GM18951 (cell line): Measurements from ENCODE around the gene PTPRS.

Experiments used
- POLR2A ChIP-seq: IDR thresholded peaks from 4 replicates; pipeline ENCODE4 v1.6.1; 2011; ENCODE audit warnings: mild to moderate bottlenecking; ENCODE audit not compliant: insufficient read length, insufficient read depth; ENCODE audit errors: extremely low read depth
- in situ Hi-C: fragments of 300-500 bp; cut with MboI; formaldehyde crosslinking; loops from one replicate; pipeline ENCODE4 v1.12.0; 2022; ENCODE audit warnings: low sequenced_read_pairs, mixed read lengths, inconsistent platforms; ENCODE audit not compliant: unreplicated experiment

Gene PTPRS

DNA sequence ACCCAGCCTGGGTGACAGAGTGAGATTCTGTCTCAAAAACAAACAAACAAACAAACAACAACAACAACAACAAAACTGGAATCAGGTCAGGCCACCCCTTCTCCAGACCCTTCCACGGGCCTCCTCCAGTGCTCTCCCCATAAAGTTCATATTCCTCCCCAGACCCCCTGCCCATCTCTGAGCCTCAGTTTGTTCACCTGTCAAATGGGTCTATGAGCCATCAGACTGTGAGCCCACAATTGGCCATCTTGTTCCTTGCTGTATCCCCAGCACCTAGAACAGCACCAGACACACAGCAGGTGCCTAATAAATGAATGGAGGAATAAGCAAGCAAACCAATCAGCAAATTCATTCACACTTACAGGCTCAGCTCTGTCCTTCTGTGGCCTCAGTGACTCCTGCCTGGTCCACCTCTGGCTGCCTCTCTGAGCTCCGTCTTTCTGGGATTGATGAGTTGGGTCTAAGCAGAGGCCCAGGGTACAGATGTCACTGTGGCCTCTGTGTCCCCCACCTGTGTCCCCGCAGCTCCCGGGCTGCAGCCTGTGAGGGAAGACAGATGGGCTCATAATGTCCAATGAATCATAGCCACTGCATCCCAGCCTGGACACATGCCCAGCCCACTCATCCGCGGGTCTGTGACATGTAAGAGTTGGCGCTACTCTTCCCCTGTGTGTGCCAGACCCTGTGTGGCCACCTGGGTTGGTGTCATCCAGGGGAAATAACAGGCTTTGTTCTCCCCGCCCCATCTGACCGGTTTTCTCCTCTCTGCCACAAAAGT, 19.6 kb upstream of the PTPRS start:
- in situ Hi-C loops: no loop called here
- TF ChIP-seq POLR2A: no peak

DNA sequence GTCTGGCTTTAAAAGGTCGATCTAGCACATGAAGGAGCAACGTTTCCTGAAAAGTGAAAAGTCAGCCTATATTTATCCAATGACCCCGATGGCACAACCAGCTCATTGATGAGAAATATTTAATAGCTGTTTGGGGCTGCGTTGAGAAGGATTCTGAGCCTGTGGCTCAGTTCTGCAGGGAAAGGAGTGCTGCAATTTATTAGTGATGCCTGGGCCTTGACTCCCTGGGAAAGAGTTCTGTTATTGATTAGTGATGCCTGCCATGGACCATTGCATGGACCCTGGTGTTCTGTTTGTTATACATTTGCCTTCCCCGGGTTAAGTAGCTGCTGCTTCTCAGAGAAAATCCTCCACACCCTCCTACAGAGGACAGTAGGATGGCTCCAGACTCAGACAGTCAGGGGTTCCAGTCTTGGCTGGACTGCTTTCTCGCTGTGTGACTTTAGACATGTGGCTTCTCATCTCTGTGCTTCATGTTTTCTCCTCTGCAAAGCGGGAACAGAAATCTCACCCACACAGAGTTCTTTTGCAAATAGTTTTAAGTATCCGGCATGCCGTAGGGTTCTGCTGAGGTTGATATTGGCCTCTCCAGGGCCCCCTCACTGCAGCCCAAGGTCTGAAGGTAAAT, 17.7 kb upstream of the PTPRS start:
- in situ Hi-C loops: no loop called here
- no peak for TF ChIP-seq POLR2A

DNA sequence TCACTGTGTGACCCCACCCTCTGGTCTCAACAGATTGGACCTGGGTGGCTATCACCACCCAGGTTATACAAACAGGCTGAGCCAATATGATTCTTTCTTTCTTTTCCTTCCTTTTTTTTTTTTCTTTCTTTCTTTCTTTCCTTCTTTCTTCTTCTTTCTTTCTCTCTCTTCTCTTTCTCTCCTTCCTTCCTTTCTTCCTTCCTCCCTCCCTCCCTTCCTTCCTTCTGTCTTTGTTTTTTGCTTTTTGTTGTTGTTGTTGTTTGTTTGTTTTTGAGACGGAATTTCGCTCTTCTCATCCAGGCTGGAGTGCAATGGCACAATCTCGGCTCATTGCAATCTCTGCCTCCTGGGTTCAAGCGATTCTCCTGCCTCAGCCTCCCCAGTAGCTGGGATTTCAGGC, 17.0 kb upstream of the PTPRS start:
- in situ Hi-C loops: no loop called here
- no peak for TF ChIP-seq POLR2A

DNA sequence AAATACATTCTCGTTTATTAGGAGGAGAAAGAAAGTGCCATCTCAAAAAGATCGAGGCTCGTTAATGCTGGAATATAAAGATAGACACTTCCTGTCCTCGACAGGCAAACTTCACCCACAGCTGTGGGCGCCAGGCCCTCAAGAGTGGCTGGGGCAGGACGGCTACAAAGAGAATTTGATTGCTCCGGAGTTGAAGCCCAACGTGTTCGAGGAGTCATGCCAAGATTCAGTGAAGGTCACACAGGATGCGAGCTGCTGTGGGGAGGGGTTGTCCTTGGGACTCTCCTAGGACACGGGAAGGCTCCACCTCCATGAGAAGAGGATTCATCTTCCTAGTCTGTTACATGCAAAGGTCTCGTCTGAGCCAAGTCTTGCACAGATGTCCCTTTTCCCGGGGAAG, 16.3 kb upstream of the PTPRS start:
- in situ Hi-C loops: no loop called here
- TF ChIP-seq POLR2A: no peak

DNA sequence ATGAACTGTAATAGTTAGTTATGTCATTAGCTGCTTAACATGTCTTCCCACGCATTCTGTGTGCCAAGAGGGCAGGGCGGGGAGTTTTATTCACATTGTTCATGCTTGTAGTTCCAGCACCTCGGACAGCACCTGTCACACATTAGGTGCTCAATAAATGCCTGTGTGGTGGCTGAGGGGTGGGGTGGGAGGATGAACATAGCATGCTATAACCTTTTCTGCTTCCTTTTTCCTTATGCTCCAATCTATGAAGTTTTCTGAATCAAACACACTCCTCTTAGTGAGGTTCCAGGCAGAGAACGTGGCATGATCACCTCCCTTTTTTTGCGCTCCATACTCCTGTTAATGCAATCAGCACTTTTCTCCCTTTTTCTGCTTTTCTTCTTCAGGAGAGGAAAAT, 15.8 kb upstream of the PTPRS start:
- no peak for TF ChIP-seq POLR2A
- in situ Hi-C loops: no loop called here

DNA sequence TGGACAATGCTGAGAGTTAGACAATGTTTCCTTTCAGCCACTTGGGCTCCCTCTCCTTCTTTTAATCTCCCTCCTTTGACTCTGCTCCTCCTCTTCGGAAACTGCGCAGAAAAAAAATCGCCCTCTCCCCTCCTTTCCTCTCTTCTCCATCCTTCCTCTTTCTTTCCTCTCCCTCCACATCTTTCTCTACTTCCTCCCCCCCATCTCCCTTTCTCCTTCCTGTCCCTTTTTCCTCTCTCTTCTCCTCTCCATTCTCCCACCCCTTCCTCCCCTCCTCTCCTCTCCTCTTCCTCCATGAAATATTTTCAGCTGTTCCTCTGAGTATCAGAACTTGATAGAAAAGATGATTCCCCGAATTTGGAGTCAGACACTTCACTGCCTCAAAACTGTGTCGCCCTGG, 15.1 kb upstream of the PTPRS start:
- in situ Hi-C loops: no loop called here

DNA sequence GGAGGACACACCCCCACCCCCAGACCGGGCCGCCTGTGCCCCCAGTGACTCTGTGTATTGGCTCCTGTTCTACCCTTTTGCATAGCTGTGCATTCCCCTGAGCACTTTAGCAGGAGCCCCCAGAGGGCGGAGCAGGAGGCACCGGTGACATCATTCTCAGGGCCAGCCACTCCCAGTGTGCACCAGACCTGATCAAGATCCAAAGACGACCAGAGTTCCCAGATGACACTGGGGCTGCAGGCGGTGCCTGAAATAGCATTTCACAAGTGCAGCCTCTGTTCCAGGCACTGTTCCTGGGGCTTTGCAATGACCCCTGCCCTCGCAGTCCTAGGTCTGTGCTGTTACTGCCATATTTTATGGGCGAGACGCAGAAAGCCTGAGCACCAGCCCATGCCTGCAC, 14.5 kb upstream of the PTPRS start:
- no peak for TF ChIP-seq POLR2A
- in situ Hi-C loops: no loop called here

More for the DNA sequence above, 15.1 kb upstream of the PTPRS start:
- TF ChIP-seq POLR2A: no peak

DNA sequence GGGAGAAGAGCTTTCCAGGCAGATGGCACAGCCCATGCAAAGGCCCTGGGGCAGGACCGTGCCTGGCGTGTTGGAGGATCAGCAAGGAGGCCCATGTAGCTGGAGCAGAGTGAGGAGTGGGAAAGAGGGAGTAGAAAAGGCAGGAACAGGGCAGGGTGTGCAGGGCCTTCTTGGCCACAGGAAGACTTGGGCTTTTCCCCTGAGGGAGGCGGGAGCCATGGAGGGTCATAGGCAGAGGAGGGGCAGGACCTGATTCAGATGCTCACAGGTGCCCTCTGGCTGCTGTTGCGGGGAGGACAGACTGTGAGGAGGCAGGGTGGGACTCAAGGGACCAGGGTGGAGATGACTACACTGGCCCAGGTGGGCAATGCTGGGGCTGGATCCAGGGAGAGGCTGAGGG, 13.8 kb upstream of the PTPRS start:
- in situ Hi-C loops: no loop called here
- TF ChIP-seq POLR2A: no peak

DNA sequence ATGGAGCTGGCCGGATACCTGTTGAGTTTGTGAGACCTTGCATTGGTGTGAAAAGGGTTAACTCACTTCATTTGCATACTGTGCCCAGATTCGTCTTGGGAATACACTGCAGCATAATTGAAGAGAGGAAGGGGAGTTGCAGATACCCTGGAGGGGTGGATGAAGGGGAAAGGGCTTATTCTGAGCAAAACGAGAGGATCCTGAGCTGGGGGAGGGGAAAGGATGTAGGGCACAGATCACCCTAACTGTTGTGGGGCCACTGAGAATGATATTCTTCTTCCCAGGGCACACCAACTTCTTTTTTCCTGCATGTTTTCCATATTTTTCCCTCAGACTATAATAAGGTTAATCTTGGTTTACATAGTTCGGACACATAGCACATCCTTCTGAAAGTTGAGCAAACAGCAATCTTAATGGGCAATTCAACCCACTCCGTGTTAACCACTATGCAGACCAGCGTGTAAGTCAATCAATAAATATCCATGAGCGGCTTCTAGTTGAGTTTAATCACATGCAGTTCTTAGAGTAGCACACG, 11.7 kb upstream of the PTPRS start:
- in situ Hi-C loops: no loop called here

DNA sequence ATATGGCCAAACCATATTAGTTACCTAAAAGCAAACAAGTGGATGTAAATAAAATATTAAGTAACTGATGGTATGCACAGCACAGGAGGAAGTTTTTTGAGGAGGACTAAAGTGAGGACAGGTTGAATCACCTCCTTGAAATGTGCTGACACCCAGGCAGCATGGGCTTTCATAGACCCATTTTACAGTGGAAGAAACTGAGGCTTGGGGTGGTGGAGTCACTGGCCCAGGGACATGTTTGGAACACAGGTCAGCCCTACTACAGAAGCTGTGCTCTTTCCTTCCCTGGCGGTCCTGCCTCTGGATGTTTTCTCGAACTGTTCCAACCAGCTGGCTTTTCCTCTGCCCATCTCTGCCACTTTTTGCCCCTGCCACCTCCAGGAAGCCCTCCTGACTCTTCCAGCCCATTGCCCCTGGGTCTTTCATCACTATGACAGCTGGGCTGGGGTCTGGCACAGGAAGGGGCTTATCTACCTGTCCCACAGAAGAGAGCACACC, 11.2 kb upstream of the PTPRS start:
- in situ Hi-C loops: no loop called here
- no peak for TF ChIP-seq POLR2A

More for the DNA sequence above, 11.7 kb upstream of the PTPRS start:
- TF ChIP-seq POLR2A: no peak

DNA sequence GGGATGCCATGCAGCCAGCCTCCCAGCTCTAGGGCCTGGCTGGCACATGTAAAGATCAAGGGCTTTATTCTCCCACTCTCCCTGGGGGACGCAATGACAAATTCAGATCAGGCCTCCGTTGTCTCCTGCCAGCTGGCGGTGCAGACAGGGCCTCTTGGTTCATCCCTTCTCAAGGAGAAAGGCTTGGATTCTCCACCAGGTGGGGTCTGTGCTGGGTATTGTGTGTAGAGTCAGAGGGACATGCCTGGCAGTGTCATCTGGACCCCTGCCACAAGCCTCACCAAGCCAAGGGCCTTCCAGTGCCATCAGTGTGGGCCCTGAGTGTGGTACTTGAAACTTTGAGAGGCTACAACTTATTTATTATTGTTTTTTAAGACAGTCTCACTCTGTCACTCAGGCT, 8.4 kb upstream of the PTPRS start:
- in situ Hi-C loops: no loop called here
- no peak for TF ChIP-seq POLR2A

DNA sequence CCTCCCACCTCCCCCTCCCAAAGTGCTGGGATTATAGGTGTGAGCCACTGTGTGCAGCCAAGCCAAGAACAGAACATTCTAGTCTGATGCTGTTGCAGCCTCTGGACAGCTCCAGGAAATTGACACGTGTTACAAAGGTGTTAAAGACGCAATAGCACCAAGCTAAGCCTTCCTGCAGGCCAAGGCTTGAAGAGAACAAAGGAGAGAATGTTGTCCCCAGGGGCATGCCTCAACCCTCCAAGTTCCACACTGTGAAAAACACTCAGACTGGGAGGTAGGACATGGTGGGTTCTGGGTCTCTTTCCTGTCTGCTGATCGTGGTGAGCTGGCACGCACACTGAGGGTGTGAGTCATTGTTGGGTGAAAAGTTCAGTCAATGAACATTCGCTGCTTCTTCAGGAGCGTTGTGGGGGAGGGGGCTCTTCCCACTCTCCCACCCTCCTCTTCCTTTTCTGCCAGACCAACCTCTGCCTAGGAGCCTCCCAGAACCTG, 5.3 kb upstream of the PTPRS start:
- TF ChIP-seq POLR2A: no peak
- in situ Hi-C loops: no loop called here

DNA sequence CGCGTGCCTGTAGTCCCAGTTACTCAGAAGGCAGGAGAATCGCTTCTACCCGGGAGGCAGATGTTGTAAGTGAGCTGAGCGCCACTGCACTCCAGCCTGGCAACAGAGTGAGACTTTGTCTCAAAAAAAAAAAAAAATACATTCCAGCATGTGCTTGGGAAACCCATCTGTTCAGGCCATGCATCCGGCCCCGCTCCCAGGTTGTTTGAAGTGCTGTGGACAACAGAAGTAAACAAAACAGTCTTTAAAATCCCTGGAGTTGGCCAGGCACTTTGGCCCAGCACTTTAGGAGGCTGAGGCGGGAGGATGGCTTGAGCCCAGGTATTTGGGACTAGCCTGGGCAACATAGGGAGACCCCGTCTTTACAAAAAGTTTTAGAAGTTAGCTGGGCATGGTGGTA, 3.2 kb upstream of the PTPRS start:
- in situ Hi-C loops: no loop called here
- no peak for TF ChIP-seq POLR2A
